K562 (cell line): ENCODE data around the gene WASF3.

Experiments
- CHD4 ChIP-seq: fragments of 200-600 bp; sonication (generic); IDR thresholded peaks from 3 replicates; pipeline ENCODE4 v1.6.1; 2012; ENCODE audit warnings: low read depth, mild to moderate bottlenecking, mixed read lengths, low read length, inconsistent platforms; ENCODE audit not compliant: insufficient read depth, insufficient replicate concordance, poor library complexity, severe bottlenecking
- CTCF ChIP-seq, 3 experiments: IDR thresholded peaks in 2 of 3; conservative IDR thresholded peaks in 1 of 3; 2 replicates each; pipeline ENCODE4 v1.5.1; 2011 to 2012; ENCODE audit warnings: low read length in 3 of 3, mild to moderate bottlenecking in 3 of 3, control low read depth in 2 of 3, improper control_type of control experiment in 1 of 3, inconsistent platforms in 1 of 3, low read depth in 1 of 3, mixed read lengths in 1 of 3, moderate library complexity in 1 of 3; ENCODE audit not compliant: insufficient read depth in 2 of 3
- FOXJ3 ChIP-seq: sonication (generic); formaldehyde crosslinking; IDR thresholded peaks from 2 replicates; pipeline ENCODE4 v1.4.0; 2020; ENCODE audit warnings: mild to moderate bottlenecking, missing genetic modification reagents
- HIVEP1 ChIP-seq: fragments of 250-450 bp; sonication (Bioruptor Pico); IDR thresholded peaks from 2 replicates; pipeline ENCODE4 v1.4.0; 2020; ENCODE audit warnings: mild to moderate bottlenecking
- HMBOX1 ChIP-seq: sonication (generic); IDR thresholded peaks from 2 replicates; pipeline ENCODE4 v1.6.1; 2016
- MIER1 ChIP-seq: fragments of 450-650 bp; IDR thresholded peaks from 2 replicates; pipeline ENCODE4 v1.6.1; 2016; ENCODE audit warnings: antibody characterized with exemption, mild to moderate bottlenecking, low read depth
- POLR2AphosphoS2 ChIP-seq: IDR thresholded peaks from 2 replicates; pipeline ENCODE4 v1.6.1; 2012; ENCODE audit warnings: low read length, improper control_type of control experiment
- RBBP5 ChIP-seq: fragments of 200-600 bp; sonication (generic); IDR thresholded peaks from 2 replicates; pipeline ENCODE4 v1.6.1; 2012; ENCODE audit warnings: borderline replicate concordance, mild to moderate bottlenecking, low read length, control low read depth, inconsistent platforms; ENCODE audit not compliant: insufficient read depth, poor library complexity, severe bottlenecking
- TSHZ1 ChIP-seq: fragments of 250-450 bp; sonication (Bioruptor Pico); IDR thresholded peaks from 2 replicates; pipeline ENCODE4 v1.4.0; 2020; ENCODE audit warnings: mild to moderate bottlenecking, moderate library complexity
- XRCC5 ChIP-seq: fragments of 200-400 bp; formaldehyde crosslinking; IDR thresholded peaks from 2 replicates; pipeline ENCODE4 v1.6.1; 2017; ENCODE audit warnings: low read depth, mild to moderate bottlenecking, low read length
- ZBTB17 ChIP-seq: fragments of 450-650 bp; formaldehyde crosslinking; IDR thresholded peaks from 2 replicates; pipeline ENCODE4 v1.4.0; 2020; ENCODE audit warnings: mild to moderate bottlenecking
- ZFP1 ChIP-seq: fragments of 450-650 bp; formaldehyde crosslinking; IDR thresholded peaks from 2 replicates; pipeline ENCODE4 v1.4.0; 2020; ENCODE audit warnings: mild to moderate bottlenecking, mixed read lengths
- ZNF274 ChIP-seq: IDR thresholded peaks from 2 replicates; pipeline ENCODE4 v1.6.1; 2011; ENCODE audit warnings: low read depth, mild to moderate bottlenecking, low read length, moderate library complexity, borderline replicate concordance

GRCh38 chr13:26698392-26699196 is 141.1 kb downstream of the WASF3 start:
- no peak for TF ChIP-seq ZNF274
- TF ChIP-seq ZFP1, result no peak
- TF ChIP-seq XRCC5, result no peak
- no peak for TF ChIP-seq CHD4
- no peak for TF ChIP-seq POLR2AphosphoS2
- TF ChIP-seq CTCF (IDR thresholded peaks at IDR 0.05 in 2 of 3, conservative IDR thresholded peaks at IDR 0.05 in 1 of 3; ENCODE audit: insufficient read depth in 2 of 3, low read depth in 1 of 3, low read length in 3 of 3), result peak; percentile 85 to 90 (median 85)
- no peak for TF ChIP-seq TSHZ1 (CRISPR knock-in tag)
- no peak for TF ChIP-seq RBBP5
- TF ChIP-seq ZBTB17 (CRISPR knock-in tag), result no peak
- no peak for TF ChIP-seq FOXJ3 (CRISPR knock-in tag)
- no peak for TF ChIP-seq HIVEP1
- no peak for TF ChIP-seq HMBOX1
- TF ChIP-seq MIER1, result no peak
